ENCODE results near the gene SDHA. TPM values are rescaled to one million over a fixed set of nuclear protein-coding genes. Genes with fewer than 3 reads are reported as not detected.

The SDHA gene
- total and polyA plus RNA-seq, 2 of the 8 experiments (the other 6 are each of a cell fraction or from before 2014, with no cell fraction given) = 59.7 to 87.3 TPM

DNA sequence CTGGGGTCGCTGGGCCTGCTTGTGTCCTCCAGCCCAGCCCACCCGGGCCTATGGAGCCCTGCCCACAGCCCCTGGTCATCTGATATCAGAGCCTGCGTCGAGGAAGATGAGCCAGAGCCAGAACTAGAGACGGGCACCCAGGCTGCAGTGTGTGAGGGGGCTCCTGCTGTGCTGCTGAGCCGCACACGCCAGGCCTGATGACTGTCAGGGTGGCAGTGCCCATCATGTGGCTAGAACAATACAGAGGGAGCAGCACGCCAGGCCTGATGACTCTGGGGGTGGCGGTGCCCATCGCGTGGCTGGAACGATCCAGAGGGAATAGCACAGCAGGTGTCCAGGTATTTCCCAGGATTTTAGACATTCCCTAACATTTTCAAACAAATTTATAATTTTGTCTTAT, 36.0 kb upstream of the SDHA start (continued):
- TF ChIP-seq, protein P1, sequence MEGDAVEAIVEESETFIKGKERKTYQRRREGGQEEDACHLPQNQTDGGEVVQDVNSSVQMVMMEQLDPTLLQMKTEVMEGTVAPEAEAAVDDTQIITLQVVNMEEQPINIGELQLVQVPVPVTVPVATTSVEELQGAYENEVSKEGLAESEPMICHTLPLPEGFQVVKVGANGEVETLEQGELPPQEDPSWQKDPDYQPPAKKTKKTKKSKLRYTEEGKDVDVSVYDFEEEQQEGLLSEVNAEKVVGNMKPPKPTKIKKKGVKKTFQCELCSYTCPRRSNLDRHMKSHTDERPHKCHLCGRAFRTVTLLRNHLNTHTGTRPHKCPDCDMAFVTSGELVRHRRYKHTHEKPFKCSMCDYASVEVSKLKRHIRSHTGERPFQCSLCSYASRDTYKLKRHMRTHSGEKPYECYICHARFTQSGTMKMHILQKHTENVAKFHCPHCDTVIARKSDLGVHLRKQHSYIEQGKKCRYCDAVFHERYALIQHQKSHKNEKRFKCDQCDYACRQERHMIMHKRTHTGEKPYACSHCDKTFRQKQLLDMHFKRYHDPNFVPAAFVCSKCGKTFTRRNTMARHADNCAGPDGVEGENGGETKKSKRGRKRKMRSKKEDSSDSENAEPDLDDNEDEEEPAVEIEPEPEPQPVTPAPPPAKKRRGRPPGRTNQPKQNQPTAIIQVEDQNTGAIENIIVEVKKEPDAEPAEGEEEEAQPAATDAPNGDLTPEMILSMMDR (IDR thresholded peaks at IDR 0.05; ENCODE audit: control extremely low read depth in 1 of 3, insufficient read depth in 1 of 3, low read depth in 1 of 3, low read length in 3 of 3) = no peak
- TF ChIP-seq TAF1 (IDR thresholded peaks at IDR 0.05; ENCODE audit: low read depth, low read length) (no peak), NANOG (IDR thresholded peaks at IDR 0.05; ENCODE audit: insufficient read depth, low read depth, low read length, poor library complexity, severe bottlenecking) (no peak), HDAC6 (IDR thresholded peaks at IDR 0.05; ENCODE audit: low read depth, low read length) (no peak), RNF2 (IDR thresholded peaks at IDR 0.05; ENCODE audit: borderline replicate concordance, low read depth, low read length, missing control alignments, poor library complexity, severe bottlenecking) (no peak)
